GM21367 (cell line): Measurements from ENCODE around the gene BCLAF1.
"Not testable (repeated sequence)": the region's sequence is repeated elsewhere in the genome, so short reads cannot be mapped to it uniquely, and the experiment has no call there.

ENCODE experiments used
- ATAC-seq: cut with Tn5 transposase; IDR thresholded peaks from one replicate; pipeline ENCODE4 v1.9.1; 2021; ENCODE audit not compliant: unreplicated experiment

The BCLAF1 gene

GRCh38 chr6:136250686-136251008 is 39.0 kb downstream of the BCLAF1 start:
- peak; percentile 12 for ATAC-seq

GRCh38 chr6:136249811-136250685 is 39.6 kb downstream of the BCLAF1 start, which contains the start of gene MTFR2:
Gene MTFR2 (minus strand): TSS chr6:136250311. CDS start chr6:136249099, 1,212 bp downstream.
- peak; percentile 95 for ATAC-seq

GRCh38 chr6:136249336-136249735 is 40.3 kb downstream of the BCLAF1 start:
- no peak for ATAC-seq

- ATAC-seq: no peak
Observed at GRCh38 chr6:136244061-136244616, 45.5 kb downstream of the BCLAF1 start.

- no peak for ATAC-seq
Observed at GRCh38 chr6:136236466-136237293, 53.0 kb downstream of the BCLAF1 start.

GRCh38 chr6:136235233-136235564 is 54.4 kb downstream of the BCLAF1 start:
- ATAC-seq: no peak

- ATAC-seq: no peak
Observed at GRCh38 chr6:136232701-136233100, 56.9 kb downstream of the BCLAF1 start.

GRCh38 chr6:136230219-136230853 is 59.3 kb downstream of the BCLAF1 start:
- ATAC-seq: no peak

- no peak for ATAC-seq
Observed at GRCh38 chr6:136228814-136229213, 60.8 kb downstream of the BCLAF1 start.

GRCh38 chr6:136226674-136227377 is 62.8 kb downstream of the BCLAF1 start:
- no peak for ATAC-seq

GRCh38 chr6:136226027-136226673 is 63.5 kb downstream of the BCLAF1 start:
- no peak for ATAC-seq

GRCh38 chr6:136225496-136225895 is 64.2 kb downstream of the BCLAF1 start:
- no peak for ATAC-seq

GRCh38 chr6:136224974-136225373 is 64.7 kb downstream of the BCLAF1 start:
- ATAC-seq: not testable (repeated sequence)

- ATAC-seq: no peak
Observed at GRCh38 chr6:136216503-136217401, 72.9 kb downstream of the BCLAF1 start.

- no peak for ATAC-seq
Observed at GRCh38 chr6:136213853-136214252, 75.8 kb downstream of the BCLAF1 start.

- no peak for ATAC-seq
Observed at GRCh38 chr6:136213012-136213539, 76.6 kb downstream of the BCLAF1 start.

GRCh38 chr6:136212608-136213007 is 77.0 kb downstream of the BCLAF1 start:
- no peak for ATAC-seq

- no peak for ATAC-seq
Observed at GRCh38 chr6:136210398-136211165, 79.1 kb downstream of the BCLAF1 start.
